T-helper 1 cell treated with Interleukin-12 subunit alpha and Interleukin-12 subunit beta and Interleukin-4 antibody, amounts not matched to agents 30 μg/mL and 1 μg/mL, for 36 hours (primary cell): ENCODE data around the gene DTX4.
"Not testable (repeated sequence)": the region's sequence is repeated elsewhere in the genome, so short reads cannot be mapped to it uniquely, and the experiment has no call there.

ENCODE experiments used
- H3K27ac Mint-ChIP-seq: one replicate; pipeline ENCODE4 v1.8.0; 2021; ENCODE audit warnings: mild to moderate bottlenecking, mixed read lengths
- H3K27me3 Mint-ChIP-seq: one replicate; pipeline ENCODE4 v1.8.0; 2021; ENCODE audit warnings: low read depth, mixed read lengths
- H3K36me3 Mint-ChIP-seq: one replicate; pipeline ENCODE4 v1.8.0; 2021; ENCODE audit warnings: low read depth, mixed read lengths
- H3K4me1 Mint-ChIP-seq: one replicate; pipeline ENCODE4 v1.8.0; 2021; ENCODE audit warnings: low read depth, mixed read lengths
- H3K4me3 Mint-ChIP-seq: one replicate; pipeline ENCODE4 v1.8.0; 2021; ENCODE audit warnings: mild to moderate bottlenecking, moderate library complexity, mixed read lengths
- H3K9me3 Mint-ChIP-seq: one replicate; pipeline ENCODE4 v1.8.0; 2021; ENCODE audit warnings: mixed read lengths

Gene DTX4

GRCh38 chr11:59171508-59172322, at the start of gene DTX4:
DTX4 (plus strand) TSS chr11:59172132; CDS start chr11:59172596, 464 bp downstream.
- H3K9me3 Mint-ChIP-seq, result no peaks in the 10 kb centered on the region
- H3K27ac Mint-ChIP-seq, result peak within 1 kb of the TSS; percentile 45
- peaks cover 7% of the 10 kb centered on the region for H3K4me1 Mint-ChIP-seq
- H3K36me3 Mint-ChIP-seq, result no peaks in the 10 kb centered on the region
- peaks cover 41% of the 10 kb centered on the region for H3K27me3 Mint-ChIP-seq
- H3K4me3 Mint-ChIP-seq, result peak within 1 kb of the TSS; percentile 85

DNA sequence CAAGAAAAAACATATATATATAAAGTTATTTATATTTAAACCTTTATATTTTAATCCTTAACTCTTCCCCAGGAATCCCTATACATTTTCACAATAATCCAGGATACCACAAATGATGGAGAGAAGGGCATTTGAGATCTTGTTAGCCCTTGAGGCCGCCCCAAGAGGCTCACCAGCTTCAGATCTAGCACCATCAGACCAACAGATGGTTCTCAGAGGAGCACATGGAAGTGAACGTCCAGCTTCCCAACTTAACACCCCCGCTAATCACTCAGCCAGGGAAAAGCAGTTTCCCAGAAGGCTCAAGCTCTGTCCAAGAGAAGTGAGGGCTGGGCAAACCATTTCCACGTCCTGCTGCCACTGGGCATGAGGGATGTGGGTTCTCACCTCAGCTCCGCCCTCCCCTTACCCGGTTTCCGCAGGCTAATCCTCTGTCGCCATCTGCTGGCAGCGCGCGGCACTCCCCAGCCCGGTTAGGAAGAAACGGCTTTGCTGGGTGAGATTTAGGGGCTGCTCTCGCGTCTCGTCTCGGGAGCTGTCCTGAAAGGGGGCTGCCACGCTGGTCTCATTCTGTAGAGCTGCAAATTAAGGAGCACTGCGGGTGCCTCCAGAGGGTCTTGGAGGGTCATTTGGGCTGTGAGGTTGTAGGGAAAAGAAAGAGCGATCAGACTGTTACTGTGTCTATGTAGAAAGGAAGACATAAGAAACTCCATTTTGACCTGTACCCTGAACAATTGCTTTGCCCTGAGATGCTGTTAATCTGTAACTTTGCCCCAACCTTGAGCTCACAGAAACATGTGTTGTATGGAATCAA, 36.1 kb upstream of the DTX4 start:
- Mint-ChIP-seq H3K27me3 (no peaks in the 10 kb centered on the region), H3K27ac (no peak overlapping the region), H3K4me3 (peak overlapping the region; percentile 77), H3K9me3 (peaks cover 25% of the 10 kb centered on the region), H3K4me1 (peaks cover 16% of the 10 kb centered on the region), H3K36me3 (peaks cover 41% of the 10 kb centered on the region)

GRCh38 chr11:59136551-59136950, 35.4 kb upstream of the DTX4 start:
- H3K27me3 Mint-ChIP-seq, H3K27ac Mint-ChIP-seq, H3K4me3 Mint-ChIP-seq: not testable (repeated sequence)
- Mint-ChIP-seq H3K9me3 (peaks cover 19% of the 10 kb centered on the region), H3K4me1 (peaks cover 20% of the 10 kb centered on the region), H3K36me3 (peaks cover 37% of the 10 kb centered on the region)

DNA sequence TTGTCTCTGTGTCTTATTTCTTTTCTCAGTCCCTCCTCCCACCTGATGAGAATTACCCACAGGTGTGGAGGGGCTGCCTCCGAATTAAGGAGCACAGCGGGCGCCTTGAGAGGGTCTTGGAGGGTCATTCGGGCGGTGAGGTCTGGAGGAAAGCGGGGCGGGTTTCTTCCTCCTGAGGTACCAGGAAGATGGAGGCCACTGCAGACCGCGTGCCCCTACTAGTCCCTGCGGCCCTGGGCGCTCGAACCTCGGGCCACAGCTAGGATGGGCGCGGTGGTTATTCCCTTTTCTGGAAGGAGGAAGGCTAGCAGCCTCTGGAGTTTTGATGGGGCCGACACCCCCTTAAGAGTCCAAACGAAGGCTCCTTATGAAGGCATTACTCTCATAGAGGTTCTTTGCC, 34.7 kb upstream of the DTX4 start:
- Mint-ChIP-seq H3K4me3 (no peak overlapping the region), H3K36me3 (peaks cover 31% of the 10 kb centered on the region), H3K27ac (no peak overlapping the region), H3K4me1 (peaks cover 24% of the 10 kb centered on the region), H3K9me3 (peaks cover 13% of the 10 kb centered on the region), H3K27me3 (no peaks in the 10 kb centered on the region)

DNA sequence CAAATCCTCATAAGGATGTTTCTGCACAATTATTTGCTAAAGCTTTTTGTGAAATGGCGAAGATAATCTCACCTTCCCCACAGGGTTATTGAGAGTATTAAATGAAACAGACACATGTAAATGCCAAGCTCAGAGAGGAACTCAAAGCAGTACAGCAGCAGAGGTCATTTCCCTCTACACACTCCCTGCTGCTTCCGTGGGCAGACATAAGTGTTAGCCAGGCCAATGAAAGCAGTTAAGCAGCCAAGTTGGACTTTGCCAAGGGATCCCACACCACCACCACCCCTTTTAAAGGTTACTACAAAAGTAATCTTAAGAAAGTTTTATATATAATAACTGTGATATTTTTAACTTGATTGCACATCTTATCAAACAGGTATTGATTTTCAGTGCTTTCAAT, 33.3 kb upstream of the DTX4 start:
- H3K4me1 Mint-ChIP-seq, result peaks cover 33% of the 10 kb centered on the region
- H3K4me3 Mint-ChIP-seq, result no peak overlapping the region
- H3K36me3 Mint-ChIP-seq, result peaks cover 24% of the 10 kb centered on the region
- H3K9me3 Mint-ChIP-seq, result no peaks in the 10 kb centered on the region
- H3K27ac Mint-ChIP-seq, result no peak overlapping the region
- H3K27me3 Mint-ChIP-seq, result no peaks in the 10 kb centered on the region

DNA sequence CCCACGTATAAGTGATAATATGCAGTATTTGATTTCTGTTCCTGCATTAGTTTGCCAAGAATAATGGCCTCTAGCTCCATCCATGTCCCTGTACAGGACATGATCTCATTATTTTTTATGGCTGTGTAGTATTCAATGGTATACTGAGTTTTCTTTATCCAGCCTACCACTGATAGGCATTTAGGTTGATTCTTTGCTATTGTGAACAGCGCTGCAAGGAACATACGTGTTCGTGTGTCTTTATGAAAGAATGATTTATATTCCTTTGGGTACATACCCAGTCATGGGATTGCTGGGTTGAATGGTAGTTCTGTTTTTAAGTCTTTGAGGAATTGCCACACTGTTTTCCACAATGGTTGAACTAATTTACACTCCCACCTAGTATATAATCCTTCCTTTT, 30.7 kb upstream of the DTX4 start:
- H3K36me3 Mint-ChIP-seq, result peaks cover 26% of the 10 kb centered on the region
- peaks cover 38% of the 10 kb centered on the region for H3K4me1 Mint-ChIP-seq
- H3K27me3 Mint-ChIP-seq, result no peaks in the 10 kb centered on the region

DNA sequence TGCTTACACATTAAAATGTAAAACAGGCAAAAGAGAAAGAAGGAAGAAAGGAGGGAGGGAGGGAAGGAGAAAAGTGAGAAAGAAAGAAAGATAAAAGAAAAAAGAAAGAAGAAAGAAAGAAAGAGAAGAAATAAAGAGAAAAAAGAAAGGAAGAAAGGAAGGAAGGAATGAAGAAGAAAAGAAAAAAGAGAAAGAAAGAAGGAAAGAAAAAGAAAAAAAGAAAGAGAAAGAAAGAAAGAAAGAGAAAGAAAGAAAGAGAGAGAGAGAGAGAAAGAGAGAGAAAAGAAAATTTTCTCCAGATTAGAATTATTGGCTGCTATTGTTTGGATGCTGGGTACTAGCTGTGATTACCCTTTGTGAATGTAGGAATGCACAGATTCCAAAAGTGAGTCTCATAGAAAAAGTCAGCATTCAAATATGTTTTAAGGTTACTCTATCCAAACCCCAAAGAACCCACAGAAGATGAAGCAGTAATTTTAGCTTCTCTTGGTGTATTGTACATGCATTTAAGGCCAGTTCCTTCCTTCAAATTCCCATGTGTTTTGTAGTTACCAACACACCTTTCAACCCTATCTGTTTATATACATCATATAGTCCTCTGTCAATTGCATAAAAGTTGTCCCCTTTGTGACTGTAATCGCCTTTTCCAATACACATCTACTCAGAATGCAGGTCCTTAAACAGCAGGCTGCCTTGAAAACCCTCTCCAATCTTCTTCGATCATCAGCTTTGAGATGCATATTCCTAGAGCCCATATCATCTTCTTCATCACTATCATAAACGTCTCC, 30.1 kb upstream of the DTX4 start:
- Mint-ChIP-seq H3K27me3 (no peaks in the 10 kb centered on the region), H3K27ac (peak overlapping the region; percentile 96), H3K36me3 (peaks cover 31% of the 10 kb centered on the region), H3K4me3 (peak overlapping the region; percentile 97), H3K9me3 (no peaks in the 10 kb centered on the region), H3K4me1 (peaks cover 42% of the 10 kb centered on the region)

More for the DNA sequence above, 30.7 kb upstream of the DTX4 start:
- Mint-ChIP-seq H3K27ac (no peak overlapping the region), H3K4me3 (peak overlapping the region; percentile 97), H3K9me3 (no peaks in the 10 kb centered on the region)

DNA sequence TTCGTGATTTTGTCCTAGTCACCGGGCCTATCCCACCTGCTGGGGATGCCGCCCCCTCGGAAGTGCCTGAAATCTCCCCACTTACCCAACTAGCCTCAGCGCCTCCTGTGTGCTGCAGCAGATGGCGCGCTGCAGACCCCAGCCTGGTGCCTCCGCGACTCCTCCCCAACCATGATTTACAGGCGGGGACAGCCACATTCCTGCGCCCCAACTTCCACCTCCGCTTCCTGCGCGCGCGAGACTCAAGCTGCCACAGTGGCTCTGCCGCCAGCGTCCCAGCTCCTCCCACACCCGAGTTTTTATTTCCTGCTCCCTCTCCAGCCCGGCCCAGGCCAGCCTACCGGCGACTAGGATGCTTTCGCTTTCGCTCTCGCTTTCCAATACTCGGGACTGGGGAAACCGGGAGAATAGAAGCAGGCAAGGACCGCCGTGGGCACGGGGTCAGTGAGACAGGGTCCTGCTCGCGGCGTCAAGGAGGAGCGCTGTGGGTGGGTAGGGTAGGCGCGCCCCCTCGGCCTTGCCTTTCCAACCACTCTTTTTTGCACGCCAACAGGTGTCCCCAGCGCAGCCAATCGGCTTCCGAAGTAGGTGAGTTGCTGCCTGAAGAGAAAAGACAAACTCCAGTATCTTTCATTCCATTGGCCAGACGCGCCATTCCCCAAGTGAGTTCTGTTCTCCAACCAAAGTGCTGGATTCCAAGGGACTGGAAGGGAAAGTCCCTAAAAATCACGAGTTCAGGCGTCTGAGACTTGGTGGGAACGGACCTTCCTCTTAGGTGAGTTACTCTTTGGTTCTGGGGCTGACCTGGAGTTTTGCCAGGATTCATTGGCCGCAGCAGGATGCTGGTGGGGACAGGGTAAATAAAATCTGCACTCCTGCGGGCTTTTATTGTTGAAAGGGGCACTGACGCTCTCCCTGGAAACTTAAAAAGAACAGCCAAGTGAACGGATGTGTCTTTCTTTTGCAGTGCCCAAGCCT, 29.1 kb upstream of the DTX4 start, which contains the start of gene FAM111A:
TSS of gene FAM111A (plus strand) at position 327 of the 978 bp plus-strand sequence. CDS start 6,017 bp downstream, outside the sequence.
- Mint-ChIP-seq H3K27me3 (no peaks in the 10 kb centered on the region), H3K27ac (peak within 1 kb of the TSS; percentile 96), H3K4me1 (peaks cover 50% of the 10 kb centered on the region), H3K4me3 (peak within 1 kb of the TSS; percentile 97), H3K9me3 (no peaks in the 10 kb centered on the region), H3K36me3 (peaks cover 36% of the 10 kb centered on the region)

DNA sequence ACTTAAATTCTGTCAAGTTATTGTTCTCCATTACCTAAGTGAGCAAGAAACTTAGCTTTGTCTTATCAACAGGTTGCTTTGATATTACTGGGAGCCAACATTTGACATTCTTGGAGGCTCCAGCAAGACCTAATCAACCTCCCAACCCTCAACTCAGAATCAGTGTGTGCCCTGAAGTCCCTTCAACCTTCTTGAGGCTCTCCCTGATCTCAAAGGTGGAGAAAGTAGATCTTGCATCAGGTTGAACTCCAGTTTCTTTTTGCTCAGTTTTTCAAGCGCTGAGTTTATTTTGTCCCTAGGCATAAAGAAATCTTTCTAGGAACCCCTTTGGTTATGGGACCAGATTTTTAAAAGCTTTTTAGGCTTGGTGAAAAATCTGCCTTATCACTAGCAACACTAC, 27.8 kb upstream of the DTX4 start:
- peaks cover 60% of the 10 kb centered on the region for H3K4me1 Mint-ChIP-seq
- peak overlapping the region; percentile 96 for H3K27ac Mint-ChIP-seq
- H3K27me3 Mint-ChIP-seq, result no peaks in the 10 kb centered on the region
- peaks cover 42% of the 10 kb centered on the region for H3K36me3 Mint-ChIP-seq
- no peaks in the 10 kb centered on the region for H3K9me3 Mint-ChIP-seq
- H3K4me3 Mint-ChIP-seq, result peak overlapping the region; percentile 97

- H3K27me3 Mint-ChIP-seq, result no peaks in the 10 kb centered on the region
- H3K36me3 Mint-ChIP-seq, result peaks cover 46% of the 10 kb centered on the region
- no peaks in the 10 kb centered on the region for H3K9me3 Mint-ChIP-seq
- H3K4me1 Mint-ChIP-seq, result peaks cover 62% of the 10 kb centered on the region
- H3K27ac Mint-ChIP-seq, result peak overlapping the region; percentile 96
- H3K4me3 Mint-ChIP-seq, result peak overlapping the region; percentile 97
Observed at GRCh38 chr11:59144579-59145345, 27.2 kb upstream of the DTX4 start.

GRCh38 chr11:59145534-59145933, 26.4 kb upstream of the DTX4 start:
- H3K9me3 Mint-ChIP-seq, result no peaks in the 10 kb centered on the region
- peaks cover 68% of the 10 kb centered on the region for H3K4me1 Mint-ChIP-seq
- no peaks in the 10 kb centered on the region for H3K27me3 Mint-ChIP-seq
- peaks cover 52% of the 10 kb centered on the region for H3K36me3 Mint-ChIP-seq
- H3K27ac Mint-ChIP-seq, result peak overlapping the region; percentile 96
- H3K4me3 Mint-ChIP-seq, result peak overlapping the region; percentile 97

DNA sequence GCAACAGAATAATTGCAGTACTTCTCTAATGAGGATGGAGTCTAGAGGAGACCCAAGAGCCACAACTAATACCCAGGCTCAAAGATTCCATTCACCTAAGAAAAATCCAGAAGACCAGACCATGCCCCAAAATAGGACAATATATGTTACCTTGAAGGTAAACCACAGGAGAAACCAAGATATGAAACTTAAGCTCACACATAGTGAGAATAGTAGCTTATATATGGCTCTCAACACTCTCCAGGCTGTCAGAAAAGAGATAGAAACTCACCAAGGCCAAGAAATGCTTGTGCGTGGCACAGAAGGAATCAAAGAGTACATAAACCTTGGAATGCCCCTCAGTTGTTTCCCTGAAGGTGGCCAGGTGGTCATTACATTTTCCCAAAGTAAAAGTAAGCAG, 20.2 kb upstream of the DTX4 start:
- H3K4me1 Mint-ChIP-seq, result peaks cover 47% of the 10 kb centered on the region
- peak overlapping the region; percentile 64 for H3K27ac Mint-ChIP-seq
- peak overlapping the region; percentile 43 for H3K4me3 Mint-ChIP-seq
- H3K36me3 Mint-ChIP-seq, result peaks cover 55% of the 10 kb centered on the region
- H3K9me3 Mint-ChIP-seq, result no peaks in the 10 kb centered on the region
- no peaks in the 10 kb centered on the region for H3K27me3 Mint-ChIP-seq
